ENCODE data around the gene PLSCR1.

PLSCR1 gene, protein sequence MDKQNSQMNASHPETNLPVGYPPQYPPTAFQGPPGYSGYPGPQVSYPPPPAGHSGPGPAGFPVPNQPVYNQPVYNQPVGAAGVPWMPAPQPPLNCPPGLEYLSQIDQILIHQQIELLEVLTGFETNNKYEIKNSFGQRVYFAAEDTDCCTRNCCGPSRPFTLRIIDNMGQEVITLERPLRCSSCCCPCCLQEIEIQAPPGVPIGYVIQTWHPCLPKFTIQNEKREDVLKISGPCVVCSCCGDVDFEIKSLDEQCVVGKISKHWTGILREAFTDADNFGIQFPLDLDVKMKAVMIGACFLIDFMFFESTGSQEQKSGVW

DNA sequence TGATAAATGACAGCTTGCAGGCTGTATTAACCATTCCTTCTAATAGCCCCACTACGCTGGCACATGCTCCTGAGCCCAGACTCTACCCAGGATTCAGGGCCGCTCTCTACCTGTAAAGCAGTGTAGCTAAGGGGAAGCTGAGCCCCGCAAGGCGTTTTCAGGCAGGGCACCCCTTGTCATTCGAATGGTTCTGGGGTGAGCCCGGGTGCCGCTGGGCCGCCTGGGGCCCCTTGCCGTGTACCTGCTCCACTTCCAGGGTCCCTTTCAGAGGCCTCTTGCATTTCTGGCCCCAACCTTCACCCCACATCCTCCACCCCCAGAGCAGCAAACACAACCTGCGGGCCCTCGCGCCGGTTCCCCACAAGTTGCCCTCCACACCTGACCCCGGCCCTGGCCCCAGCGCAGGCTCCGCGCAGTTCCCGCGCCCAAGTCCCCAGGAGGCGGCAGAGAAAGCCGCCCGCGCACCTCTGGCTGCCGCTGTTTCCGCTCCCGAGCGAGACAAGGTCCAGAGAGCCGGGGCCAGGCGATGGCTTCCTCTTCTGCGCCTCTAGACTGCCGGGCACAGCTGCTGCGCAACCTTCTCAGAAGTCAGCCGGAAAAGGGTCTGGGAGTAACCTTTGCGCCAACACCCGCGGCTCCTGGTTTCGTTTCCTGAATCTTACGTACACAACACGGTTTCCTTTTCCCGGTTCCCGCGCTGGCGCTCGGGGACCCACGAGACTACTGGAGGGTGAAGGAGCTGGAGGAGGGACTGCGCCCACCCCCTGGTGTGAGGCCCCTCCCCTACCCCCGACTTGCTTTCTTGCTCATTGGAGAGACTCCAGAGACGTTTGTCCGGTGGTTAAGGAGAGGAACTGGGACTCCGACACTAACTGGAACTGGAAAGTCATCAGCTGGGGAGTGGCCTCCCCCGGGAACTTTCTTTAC, at the start of gene PLSCR1:
TSS of gene PLSCR1 (minus strand) at position 606 of the 927 bp plus-strand sequence. CDS start 8,055 bp downstream, outside the sequence.
- DNase-seq: peak; percentile 93 to 95

DNA sequence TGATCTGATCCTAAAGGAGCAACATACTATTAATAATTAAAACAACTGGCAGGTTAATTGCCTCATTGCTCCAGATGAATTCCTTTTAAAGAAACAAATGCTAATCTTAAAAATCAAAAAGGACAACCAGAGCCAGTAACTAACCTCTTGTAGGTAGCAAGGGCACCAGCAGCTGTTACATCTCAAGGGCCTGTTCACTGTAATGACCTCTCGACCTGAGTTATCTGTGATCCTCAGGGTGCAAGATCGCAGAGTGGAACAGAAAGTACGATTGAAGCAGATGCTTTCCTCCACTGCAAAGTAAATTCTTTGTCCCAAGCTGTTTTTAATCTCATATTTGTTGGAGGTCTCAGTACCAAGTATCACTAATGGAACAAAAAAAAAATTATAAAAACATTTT, 49.4 kb upstream of the PLSCR1 start:
- no peak for DNase-seq

DNA sequence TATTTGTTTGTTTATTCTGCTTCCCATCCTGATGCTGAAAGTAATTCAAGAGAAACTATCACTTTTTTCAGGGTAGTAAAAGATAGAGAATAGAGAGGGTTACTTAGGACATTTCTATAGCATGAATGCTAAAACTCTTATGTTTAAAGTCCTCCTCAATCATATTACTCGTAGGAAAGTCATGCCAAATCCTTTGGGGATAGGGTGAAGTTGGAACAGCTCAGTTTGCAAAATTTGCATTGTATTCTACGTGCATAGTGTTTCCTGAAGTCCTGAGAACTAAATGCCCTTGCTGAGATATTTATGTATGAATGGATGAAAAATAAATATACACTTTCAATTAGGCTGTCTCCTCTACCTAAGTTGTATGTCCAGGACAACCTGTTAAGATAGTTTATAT, 46.1 kb upstream of the PLSCR1 start:
- peak; percentile 6 to 45 for DNase-seq

DNA sequence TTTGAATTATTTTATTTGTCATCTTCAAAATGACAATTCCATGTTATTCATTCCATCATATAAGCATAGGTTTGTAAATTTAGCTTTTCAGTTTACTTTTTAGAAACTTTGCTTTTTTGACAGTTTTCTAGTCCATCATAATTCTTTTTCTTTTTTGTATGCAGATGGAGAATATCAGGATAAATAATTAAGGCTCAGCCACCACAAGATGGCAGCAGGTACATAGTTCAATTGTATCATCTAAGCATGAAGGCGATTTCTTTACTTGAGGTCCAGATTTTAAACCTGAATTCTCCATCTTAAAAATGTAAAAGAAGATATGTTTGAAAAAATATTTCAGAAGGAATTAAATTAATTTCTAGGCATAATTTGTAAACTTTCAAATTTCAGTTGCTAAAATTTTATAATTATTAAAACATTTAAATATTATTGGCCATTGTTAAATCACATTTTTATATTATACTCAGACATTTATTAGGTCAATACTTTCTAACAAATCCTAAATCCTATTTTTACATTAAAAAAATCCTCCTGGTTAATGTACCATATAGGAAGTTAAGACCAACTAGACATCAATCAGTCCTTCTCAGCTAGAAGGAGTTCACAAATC, 45.6 kb upstream of the PLSCR1 start:
- peak; percentile 40 to 76 for DNase-seq

DNA sequence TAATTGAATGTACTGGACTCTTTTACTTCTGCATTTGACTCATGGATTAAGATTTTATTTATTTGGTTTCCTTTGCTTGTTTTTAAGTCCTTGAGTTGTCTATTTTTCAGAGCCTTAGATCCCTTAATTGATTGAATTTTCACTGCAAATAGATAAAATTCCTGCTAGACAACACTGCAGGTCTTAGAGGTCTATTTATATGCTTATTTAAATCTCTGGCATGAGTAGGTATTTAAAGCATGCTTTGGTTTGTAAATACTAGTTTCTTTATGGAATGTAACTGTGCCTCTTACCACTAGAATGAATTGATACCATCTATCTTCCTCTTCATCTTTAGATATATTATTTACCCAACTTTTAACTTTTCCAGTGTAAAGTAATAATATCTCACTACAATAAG, 40.7 kb upstream of the PLSCR1 start:
- no peak for DNase-seq

DNA sequence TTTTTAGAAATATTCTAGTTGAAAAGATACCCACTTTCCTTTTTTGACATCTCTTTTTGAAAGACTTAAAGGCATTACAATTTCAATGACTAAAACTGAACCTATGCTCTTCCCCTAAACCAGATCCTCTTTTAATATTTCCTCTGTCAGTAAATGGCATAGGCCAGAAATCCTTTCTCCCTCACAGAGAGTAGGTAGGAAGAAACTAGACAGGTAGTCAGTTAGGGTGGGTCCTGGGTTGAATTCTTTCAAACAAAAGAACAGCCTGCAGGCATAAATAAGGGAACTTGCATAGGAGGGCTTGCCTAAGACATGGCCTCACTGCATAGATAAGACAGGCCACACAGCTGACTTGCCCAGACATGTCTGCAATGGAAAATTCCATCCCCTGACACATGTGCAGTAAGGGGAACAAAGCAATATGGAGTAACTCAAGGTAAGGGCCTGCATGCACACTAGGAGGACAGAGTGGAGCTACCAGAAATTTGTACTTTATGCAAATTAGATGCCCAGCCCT, 37.6 kb upstream of the PLSCR1 start:
- peak; percentile 6 to 16 for DNase-seq

DNA sequence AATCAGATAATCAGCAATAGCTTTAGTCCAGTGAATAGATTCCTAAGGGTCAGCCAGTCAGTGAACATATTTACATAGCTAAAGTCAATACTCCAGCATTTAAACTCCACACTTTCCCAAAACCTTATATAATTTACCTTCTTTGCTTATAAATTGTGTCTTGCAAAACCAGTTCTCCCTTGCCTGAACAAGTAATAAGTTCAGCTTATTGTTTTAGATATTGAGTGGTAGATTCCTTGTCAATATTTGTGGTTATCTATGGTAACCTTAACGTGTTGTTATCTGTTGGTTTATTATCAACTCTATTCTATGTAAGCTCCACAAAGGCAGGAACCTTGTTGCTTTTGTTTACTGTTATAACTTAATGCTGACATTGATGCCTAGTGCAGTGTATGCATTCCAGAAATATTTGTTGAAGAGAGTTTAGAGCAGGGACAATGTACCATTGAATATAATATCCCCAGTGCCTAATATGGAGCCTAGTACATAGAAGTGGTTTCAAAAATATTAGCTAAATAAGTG, 36.7 kb upstream of the PLSCR1 start:
- no peak for DNase-seq

DNA sequence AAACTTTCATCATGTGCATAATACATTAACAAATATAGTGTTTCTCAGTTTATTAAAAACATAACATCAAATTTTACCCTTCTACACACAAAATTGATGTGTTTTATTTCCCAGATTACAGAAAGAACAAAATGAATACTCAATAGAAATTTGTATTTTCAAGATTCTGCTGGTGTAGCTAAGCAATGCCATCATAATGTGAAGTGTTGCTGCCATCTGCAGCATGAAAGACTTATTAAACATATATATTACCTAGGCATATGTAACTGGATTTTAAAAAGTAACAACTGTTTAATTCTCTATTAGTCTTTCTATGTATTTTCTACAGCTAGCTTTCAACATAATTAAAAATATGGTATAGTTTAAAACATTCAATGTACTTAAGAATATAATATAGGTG, 33.3 kb upstream of the PLSCR1 start:
- DNase-seq: peak in 1 of 2 experiments; percentile 69

DNA sequence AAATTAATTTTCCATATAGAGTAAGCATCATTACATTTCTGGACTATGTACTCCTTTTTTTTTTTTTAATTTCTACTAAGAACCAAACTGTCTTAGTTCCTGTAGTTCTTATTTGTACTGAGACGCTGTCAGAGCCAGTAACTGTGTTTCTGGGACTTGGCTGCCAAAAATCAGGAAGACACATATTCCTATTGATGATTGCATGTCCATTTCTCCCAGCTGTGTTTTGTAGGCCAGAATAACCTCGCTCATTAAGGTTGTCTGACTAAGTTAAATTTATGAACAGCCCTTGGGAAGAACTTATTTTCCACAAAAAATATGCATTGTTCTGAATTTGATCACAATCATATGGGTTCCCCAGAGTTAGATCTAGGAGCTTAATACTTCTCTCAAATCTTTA, 31.2 kb upstream of the PLSCR1 start:
- no peak for DNase-seq

DNA sequence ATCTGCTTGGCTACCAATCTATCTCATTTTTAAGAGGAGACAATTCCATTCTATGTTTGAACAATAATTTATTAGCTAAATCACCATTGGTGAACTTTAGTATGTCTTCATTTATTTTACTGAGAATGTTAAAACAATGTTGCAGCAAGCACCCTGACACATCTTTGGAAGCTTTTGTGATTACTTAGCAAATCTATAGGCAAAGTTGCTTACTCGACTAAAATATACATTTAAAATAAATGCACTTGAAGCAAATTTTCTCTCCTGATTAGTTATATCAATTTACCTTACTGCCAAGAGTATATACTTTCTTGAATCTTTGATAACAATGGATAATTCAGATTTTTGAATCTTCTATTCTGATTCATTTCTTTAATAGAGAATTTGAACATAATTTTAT, 29.8 kb upstream of the PLSCR1 start:
- DNase-seq: no peak

DNA sequence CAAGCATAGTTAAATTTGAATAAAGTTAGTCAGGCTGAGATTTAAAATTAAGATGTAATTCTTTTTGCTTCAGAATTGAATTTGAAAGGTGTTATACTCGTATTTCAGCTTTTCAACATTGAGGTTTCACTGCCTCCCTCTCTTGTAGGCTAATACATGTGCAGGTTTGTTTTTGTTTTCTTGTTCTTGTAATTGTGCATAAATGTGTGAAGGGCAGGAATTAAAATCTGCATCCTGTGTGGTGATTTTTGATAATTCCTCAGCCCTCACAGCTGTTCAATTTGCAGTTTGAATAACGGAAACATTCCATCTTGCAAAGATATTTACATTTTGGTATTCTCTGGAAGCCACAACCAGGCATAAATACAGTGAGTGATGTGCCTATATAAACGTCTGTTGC, 24.9 kb upstream of the PLSCR1 start:
- peak in 1 of 2 experiments; percentile 17 for DNase-seq

DNA sequence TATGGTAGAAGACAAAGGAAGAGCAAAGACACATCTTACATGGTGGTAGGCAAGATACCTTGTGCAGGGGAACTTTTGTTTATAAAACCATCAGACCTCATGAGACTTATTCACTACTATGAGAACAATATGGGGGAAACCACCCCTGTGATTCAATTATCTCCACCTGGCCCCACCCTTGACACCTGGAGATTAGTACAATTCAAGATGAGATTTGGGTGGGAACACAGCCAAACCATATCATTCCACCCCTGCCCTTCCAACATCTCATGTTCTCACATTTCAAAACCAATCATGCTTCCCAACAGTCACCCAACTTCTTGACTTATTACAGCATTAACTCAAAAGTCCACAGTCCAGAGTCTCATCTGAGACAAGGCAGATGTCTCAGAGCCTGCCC, 21.7 kb upstream of the PLSCR1 start:
- no peak for DNase-seq

DNA sequence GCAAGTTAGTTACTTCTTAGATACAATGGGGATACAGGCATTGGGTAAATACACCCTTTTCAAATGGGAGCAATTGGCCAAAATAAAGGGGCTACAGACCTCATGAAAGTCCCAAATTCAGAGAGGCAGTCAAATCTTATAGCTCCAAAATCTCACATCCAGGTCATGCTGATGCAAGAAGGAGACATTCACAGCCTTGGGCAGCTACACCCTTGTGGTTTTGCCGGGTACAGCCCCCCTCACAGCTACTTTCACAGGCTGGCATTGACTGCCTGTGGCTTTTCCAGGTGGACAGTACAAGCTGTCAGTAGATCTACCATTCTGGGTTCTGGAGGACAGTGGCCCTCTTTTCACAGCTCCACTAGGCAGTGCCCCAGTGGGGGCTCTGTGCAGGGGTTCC, 17.5 kb upstream of the PLSCR1 start:
- DNase-seq: no peak

DNA sequence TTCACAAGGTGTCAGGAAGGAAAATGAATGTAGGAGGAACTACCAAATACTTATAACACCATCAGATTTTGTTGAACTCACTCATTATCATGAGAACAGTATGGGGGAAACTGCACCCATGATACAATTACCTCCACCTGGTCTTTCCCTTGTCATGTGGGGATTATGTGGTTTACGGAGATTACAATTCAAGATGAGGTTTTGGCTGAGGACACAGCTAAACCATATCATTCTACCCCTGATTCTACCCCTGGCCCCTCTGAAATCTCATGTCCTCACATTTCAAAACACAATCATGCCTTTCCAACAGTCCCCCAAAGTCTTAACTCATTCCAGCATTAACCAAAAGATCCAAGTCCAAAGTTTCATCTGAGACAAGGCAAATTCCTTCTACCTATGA, 17.1 kb upstream of the PLSCR1 start:
- DNase-seq: no peak

DNA sequence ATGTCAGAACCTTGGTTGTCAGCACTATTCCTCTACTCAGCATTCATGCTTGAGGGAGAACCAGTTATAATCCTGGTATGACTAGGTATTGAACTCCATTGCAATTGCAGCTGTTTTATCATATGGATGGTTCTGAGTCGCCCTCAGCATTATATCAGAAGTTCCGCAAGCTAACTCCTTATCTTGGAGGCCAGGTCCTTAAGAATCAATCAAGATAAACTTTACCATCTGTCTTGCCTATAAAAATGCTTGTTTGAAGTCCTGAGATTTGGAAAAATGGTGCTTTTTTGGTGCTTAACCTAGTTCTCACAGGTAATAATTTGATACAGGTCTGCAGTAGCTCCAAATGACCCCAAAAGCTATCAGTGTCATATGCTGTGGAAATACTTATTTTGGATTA, 16.3 kb upstream of the PLSCR1 start:
- DNase-seq: no peak

DNA sequence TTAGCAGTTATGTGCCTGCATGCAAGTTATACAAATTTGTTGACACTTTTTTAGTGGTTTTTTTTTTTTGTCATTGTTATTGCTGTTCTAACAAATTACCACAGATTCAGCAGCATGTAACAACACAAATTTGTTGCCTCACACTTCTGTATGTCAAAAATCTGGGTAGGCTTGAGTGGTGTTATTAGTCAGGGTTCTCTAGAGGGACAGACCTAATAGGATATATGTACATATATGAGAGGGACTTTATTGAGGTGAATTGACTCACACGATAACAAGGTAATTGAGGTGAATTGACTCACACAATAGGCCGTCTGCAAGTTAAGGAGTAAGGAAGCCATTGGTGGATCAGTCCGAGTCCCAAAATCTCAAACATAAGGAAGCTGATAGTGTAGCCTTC, 15.0 kb upstream of the PLSCR1 start:
- DNase-seq: no peak

DNA sequence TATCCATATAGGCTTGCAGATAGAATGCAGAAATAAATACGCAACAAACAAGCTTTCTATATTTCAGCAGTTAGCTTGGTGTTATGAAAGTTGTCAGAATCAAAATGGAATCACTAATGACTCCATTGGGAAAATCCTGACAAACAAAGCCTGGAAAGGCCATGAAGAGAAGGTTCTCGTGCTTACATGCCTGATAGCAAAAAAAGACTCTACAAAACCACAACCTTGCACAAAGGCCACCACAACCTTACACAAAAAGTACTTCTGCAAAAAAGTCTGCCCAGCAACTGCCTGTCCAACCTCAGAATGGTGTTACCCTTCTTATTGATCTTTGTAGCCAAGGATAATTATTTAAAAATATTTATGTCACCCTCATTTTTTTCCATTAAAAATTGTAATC, 14.4 kb upstream of the PLSCR1 start:
- DNase-seq: no peak

DNA sequence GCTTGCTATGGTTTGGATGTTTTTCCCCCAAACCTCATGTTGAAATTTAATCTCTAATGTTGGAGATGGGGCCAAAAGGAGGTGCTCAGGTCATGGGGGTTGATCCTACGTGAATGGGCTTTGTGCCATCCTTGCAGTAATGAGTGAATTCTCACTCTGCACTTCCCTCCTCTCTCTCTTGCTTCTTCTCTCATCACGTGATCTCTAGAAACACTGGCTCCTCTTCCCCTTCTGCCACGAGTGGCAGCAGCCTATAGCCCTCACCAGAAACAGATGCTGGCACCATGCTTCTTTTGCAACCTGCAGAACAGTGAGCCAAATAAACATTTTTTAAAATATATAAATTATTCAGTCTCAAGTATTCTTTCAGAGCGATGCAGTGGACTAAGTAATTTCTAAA, 13.3 kb upstream of the PLSCR1 start:
- DNase-seq: no peak

DNA sequence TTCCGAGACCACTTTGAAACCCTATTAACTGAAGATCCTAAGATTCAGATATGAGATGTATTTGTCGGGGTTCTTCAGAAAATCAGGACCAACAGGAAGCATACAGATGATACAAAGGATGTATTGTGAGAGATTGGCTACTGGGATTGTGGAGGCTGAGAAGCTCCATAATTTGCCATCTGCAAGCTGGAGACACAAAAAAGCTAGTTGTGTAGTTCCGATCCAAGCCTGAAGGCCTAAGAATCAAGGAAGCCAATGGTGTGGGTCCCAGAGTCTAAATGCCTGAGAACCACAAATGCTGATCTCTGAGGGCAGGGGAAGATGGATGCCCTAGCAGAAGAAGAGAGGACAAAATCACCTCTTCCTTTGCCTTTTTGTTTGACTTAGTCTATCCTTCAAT, 10.9 kb upstream of the PLSCR1 start:
- no peak for DNase-seq

DNA sequence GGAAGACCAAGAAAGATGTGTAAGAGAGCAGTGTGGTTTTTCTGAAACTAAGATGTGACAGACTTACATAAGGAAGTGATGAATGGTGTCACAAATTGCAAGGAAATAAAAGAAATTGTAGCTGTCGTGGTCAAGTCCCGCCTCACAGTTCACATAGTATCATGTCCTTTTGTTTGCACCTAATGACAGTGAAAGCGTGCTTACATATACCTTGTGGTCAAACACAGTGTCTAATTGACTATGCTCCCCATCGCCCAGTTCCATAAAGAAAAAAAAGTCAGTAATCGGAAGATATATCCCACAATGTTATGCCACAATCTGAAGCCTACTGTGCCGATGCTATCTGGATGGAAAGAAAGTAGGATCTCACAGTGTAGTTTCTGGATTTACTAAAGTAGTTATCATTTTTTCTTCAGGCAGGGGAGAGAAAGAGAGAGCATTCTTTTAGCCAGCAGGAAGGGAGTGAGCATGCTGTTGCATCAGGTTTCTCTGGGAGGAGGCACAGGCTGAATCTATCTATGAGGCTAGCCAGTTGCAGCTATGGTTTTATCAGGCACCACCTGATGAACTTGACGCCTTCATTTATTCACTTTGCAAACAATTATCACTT, 9.8 kb upstream of the PLSCR1 start:
- no peak for DNase-seq

DNA sequence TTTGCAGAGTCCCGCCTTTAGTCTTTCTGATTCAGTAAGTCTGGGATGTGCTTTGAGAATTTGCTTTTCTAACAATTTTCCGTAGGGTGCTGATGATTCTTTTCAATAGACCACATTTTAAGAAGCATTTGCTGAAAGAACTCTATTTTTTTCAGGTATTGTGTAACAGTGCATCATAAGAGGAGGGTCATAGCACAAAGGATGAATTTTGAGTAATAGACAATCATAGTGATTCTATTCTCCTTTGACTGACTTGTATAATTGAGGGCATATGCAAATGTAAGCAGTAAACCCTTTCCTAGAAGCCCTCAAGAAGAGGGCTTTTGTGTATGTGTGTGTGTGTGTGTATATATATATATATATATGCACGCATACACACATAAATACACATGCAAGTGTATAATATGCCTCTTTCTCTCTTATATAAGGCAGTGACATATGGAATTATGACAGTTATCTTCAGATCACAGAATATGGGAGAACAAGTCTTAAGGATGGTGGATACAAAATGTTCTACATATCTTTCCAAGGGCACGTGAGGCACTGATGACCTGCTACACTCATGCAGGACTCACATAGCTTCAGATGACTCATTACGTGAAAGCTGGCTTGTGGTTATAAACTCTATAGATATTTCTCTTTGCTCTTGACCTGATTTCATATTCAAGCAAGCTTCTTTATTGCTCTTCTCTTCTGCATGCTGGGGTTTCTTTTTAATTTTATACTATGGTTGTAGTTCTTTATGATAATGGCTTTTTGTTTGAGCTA, 6.5 kb upstream of the PLSCR1 start:
- peak in 1 of 2 experiments; percentile 20 for DNase-seq

DNA sequence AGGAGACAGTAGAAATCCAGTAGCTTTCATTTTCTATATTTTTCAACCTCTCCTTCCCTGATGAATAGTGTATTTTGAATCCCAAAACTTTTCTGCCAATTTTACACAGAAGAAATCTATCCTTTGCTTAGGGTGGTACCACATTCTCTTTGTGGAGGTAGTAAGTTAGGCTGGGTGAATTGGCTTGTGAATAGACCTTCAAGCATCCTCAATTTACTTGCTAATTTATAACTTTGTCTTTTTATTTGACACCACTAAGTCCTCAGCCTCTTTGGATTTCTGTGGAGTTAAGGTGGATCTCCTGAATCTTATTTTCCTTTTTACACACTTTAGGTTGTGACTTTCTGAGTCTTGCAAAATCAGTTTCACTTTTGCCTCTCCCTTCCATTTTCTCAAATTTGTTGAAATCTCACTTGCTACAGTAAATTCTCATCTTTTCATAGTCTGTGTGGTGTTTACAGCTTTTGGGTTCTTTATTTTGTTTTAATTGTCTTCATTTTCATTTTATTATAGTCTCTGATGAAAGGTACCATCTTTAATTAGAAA, 5.7 kb upstream of the PLSCR1 start:
- DNase-seq: no peak

All from NCI-H526 (cell line).